Body of pancreas (tissue), 4 donors: Measurements from ENCODE around the gene PDCD7. TPM values are rescaled to one million over a fixed set of nuclear protein-coding genes. Genes with fewer than 3 reads are reported as not detected.

ENCODE experiments used
- ATAC-seq: fragments of 150-250 bp; one replicate; pipeline ENCODE4 v1.9.1; 2016
- DNase-seq, 4 donors: peaks; one replicate each; pipeline ENCODE4 v3.0.0-alpha.2; 2019
- H3K27ac ChIP-seq, 4 donors: fragments of 200-600 bp; sonication (generic); 1 replicate in 3 of 4; 2 replicates in 1 of 4; pipeline versions ENCODE4 v1.5.1 to v1.6.1; 2016 to 2019; ENCODE audit warnings: mild to moderate bottlenecking in 1 of 4, mixed read lengths in 1 of 4, moderate library complexity in 1 of 4
- H3K27me3 ChIP-seq, 2 donors: fragments of 200-600 bp; sonication (generic); one replicate each; pipeline ENCODE4 v1.6.0; 2016; ENCODE audit warnings: mild to moderate bottlenecking in 1 of 2
- H3K36me3 ChIP-seq, 2 donors: fragments of 200-600 bp; sonication (generic); replicated peaks in 1 of 2; 2 replicates each; pipeline ENCODE4 v1.5.1; 2016; ENCODE audit warnings: low read depth in 2 of 2; ENCODE audit not compliant: insufficient read depth in 1 of 2
- H3K4me1 ChIP-seq: fragments of 200-600 bp; sonication (generic); one replicate; pipeline ENCODE4 v1.6.0; 2016
- H3K4me3 ChIP-seq, 2 donors: fragments of 200-600 bp; sonication (generic); 1 replicate in 1 of 2; 2 replicates in 1 of 2; pipeline ENCODE4 v1.5.1; 2016 to 2019
- H3K9me3 ChIP-seq, 3 donors: fragments of 200-600 bp; sonication (generic); 1 replicate in 2 of 3; 2 replicates in 1 of 3; pipeline ENCODE4 v1.5.1; 2016
- POLR2A ChIP-seq, 3 donors: fragments of 450-650 bp; IDR thresholded peaks; one replicate each; pipeline ENCODE4 v1.6.1; 2016; ENCODE audit warnings: antibody characterized with exemption in 3 of 3, mild to moderate bottlenecking in 2 of 3
- WGBS, 2 donors: methylation state at CpG; one replicate each; pipeline ENCODE4 v1.1.5; 2017; 5-methylcytosine and 5-hydroxymethylcytosine counted together
- intact Hi-C: fragments of 100-400 bp; cut with DNase I; formaldehyde crosslinking; loops from one replicate; pipeline ENCODE4 v1.15.1; 2023
- total RNA-seq, 2 donors: library from RNA; depleted of rRNA; stranded (reverse); fragments of >200 nt; gene quantifications; one replicate each; pipeline ENCODE4 v1.1.0, GENCODE V29; 2016
- TF ChIP-seq, protein P1 (sequence below), 7 experiments: fragments of 450-650 bp in 4 of 7; fragments of 200-600 bp in 3 of 7; sonication (generic) in 3 of 7; IDR thresholded peaks; one replicate each; pipeline ENCODE4 v1.5.1; 2016 to 2019; ENCODE audit warnings: antibody characterized with exemption in 7 of 7

Gene PDCD7
- total RNA-seq, 2 donors from 2014 or later, result 18.2 to 35.6 TPM

DNA sequence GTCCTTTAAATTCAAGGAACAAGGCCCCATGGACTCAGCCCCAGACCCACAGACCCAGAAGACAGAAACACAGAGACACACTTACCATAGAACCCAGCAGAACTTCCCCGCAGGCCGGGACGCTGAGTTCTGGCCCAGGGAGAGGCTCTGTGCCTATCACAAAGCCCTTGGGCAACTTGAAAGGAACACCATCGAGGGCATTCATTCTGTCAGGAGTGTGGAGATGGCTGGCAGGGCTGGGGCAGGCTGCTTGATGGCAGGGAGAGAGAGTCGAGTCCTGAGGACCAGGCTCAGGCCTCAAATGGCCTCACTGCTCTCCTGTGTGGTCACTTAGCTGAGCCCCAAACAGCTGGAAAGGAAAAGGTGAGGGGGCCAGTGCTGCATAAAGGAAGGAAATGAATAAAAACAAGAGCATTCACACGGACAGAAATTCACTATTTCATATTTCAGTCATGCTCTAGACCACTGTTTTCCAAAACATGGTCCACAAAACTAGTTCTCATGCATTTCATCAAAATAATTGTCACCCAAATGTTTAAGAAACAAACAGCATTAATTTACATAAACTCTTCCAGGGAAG, 27.5 kb downstream of the PDCD7 start:
- Histone ChIP-seq H3K27me3 (no peaks in the 10 kb centered on the region), H3K36me3 (peaks cover 0 to 5% of the 10 kb centered on the region in 2 donors), H3K4me1 (no peaks in the 10 kb centered on the region), H3K27ac (no peak overlapping the region), H3K4me3 (no peak overlapping the region), H3K9me3 (no peaks in the 10 kb centered on the region)
- TF ChIP-seq POLR2A (IDR thresholded peaks at IDR 0.05), result no peak
- TF ChIP-seq, protein P1, sequence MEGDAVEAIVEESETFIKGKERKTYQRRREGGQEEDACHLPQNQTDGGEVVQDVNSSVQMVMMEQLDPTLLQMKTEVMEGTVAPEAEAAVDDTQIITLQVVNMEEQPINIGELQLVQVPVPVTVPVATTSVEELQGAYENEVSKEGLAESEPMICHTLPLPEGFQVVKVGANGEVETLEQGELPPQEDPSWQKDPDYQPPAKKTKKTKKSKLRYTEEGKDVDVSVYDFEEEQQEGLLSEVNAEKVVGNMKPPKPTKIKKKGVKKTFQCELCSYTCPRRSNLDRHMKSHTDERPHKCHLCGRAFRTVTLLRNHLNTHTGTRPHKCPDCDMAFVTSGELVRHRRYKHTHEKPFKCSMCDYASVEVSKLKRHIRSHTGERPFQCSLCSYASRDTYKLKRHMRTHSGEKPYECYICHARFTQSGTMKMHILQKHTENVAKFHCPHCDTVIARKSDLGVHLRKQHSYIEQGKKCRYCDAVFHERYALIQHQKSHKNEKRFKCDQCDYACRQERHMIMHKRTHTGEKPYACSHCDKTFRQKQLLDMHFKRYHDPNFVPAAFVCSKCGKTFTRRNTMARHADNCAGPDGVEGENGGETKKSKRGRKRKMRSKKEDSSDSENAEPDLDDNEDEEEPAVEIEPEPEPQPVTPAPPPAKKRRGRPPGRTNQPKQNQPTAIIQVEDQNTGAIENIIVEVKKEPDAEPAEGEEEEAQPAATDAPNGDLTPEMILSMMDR (IDR thresholded peaks at IDR 0.05), result no peak
- 76 to 82% methylated on average over 6 of the region's 6 CpGs for WGBS, 2 donors
- ATAC-seq (no peak), DNase-seq (no peak)
- intact Hi-C loops, result no loop called here

DNA sequence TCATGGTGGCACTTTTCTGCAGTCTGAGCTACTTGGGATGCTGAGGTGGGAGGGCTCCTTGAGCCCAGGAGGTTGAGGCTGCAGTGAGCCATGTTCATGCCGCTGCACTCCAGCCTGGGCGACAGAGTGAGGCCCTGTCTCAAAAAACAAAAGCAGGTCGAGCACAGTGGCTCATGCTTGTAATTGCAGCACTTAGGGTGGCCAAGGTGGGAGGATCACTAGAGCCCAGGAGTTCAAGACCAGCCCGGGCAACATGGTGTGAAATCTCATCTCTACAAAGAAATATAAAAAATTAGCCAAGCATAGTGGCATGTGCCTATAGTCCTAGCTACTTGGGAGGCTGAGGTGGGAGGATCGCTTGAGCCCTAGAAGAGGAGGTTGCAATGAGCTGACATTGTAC, 28.6 kb downstream of the PDCD7 start:
- H3K27me3 ChIP-seq, result no peaks in the 10 kb centered on the region
- H3K4me3 ChIP-seq, result no peak overlapping the region
- H3K9me3 ChIP-seq, result no peaks in the 10 kb centered on the region
- ATAC-seq, result no peak
- no peaks in the 10 kb centered on the region for H3K4me1 ChIP-seq
- 85 to 92% methylated on average over 5 of the region's 5 CpGs for WGBS, 2 donors
- H3K27ac ChIP-seq, result no peak overlapping the region
- TF ChIP-seq, protein P1 (IDR thresholded peaks at IDR 0.05), result no peak
- no peak for TF ChIP-seq POLR2A (IDR thresholded peaks at IDR 0.05)
- intact Hi-C loops, result no loop called here
- H3K36me3 ChIP-seq, result peaks cover 0 to 5% of the 10 kb centered on the region in 2 donors
- no peak for DNase-seq

DNA sequence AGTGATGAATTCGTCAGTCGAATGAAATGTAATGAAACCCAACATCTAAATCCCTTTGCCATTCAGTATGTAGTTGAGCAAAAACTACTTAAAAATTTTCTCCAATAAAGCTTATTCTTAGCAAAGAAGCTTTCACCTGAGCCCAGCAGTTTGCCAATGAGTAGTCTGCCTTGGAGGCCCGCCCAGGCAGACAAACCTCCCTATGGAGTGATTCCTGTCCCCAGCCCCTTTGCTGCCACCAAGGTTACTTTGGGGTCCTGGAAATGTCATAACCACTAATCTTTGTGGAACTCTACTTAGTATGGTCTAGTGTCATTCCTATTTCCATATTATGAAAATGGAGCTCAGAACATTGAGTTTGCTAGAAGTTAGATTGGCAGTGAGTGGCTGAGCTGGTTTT, 30.7 kb downstream of the PDCD7 start:
- ATAC-seq (no peak), DNase-seq (no peak)
- Histone ChIP-seq H3K36me3 (peaks cover 6 to 9% of the 10 kb centered on the region in 2 donors), H3K27me3 (no peaks in the 10 kb centered on the region), H3K9me3 (no peaks in the 10 kb centered on the region), H3K4me1 (no peaks in the 10 kb centered on the region), H3K4me3 (no peak overlapping the region), H3K27ac (no peak overlapping the region)
- 93 to 94% methylated on average over 3 of the region's 3 CpGs for WGBS, 2 donors
- no peak for TF ChIP-seq POLR2A (IDR thresholded peaks at IDR 0.05)
- TF ChIP-seq, protein P1 (IDR thresholded peaks at IDR 0.05), result no peak
- intact Hi-C loops, result no loop called here

DNA sequence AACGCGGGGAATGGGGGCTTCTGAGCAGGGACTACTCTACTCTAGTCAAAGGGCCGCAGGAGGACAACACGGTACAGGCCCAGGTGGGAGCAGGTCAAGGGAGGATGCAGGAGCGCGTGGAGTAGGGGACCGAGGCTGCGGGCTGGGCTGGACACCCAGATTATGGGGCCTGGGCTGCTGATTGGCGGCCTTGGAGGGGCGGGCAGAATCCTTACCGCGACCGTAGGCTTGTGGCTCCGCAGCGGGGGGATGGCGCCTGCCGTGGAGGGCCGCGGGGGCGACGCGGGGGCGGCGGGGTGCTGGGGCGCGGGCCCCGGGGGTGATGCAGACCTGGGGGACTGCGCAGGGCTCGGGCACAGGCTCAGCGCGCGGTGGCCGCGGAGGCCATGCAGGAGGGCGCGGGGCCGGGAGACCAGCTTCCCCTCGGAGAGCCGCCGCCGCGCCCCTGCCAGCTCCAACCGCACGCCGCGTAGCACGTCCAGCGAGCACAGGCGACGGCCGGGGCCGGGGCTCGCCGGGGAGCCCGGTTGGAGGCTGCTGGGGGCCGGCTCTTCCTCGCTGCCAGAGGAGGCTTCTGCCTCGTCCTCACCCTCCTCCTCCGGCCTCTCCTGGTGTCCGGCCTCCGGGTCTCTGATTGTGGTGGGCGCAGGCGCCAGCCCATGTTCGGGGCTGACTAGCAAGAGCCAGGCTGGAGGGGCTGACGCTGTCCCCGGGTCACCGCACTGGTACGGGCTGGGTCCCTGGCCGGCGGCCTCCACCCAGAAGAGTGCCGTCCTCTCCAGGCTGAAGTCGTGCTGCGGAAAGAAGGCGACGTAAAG, 31.5 kb downstream of the PDCD7 start:
- 85 to 87% methylated on average over 43 to 47 of the region's 75 CpGs for WGBS, 2 donors
- no peaks in the 10 kb centered on the region for H3K4me1 ChIP-seq
- intact Hi-C loops, result no loop called here
- peak; percentile 12 for ATAC-seq
- H3K36me3 ChIP-seq, result peaks cover 6 to 9% of the 10 kb centered on the region in 2 donors
- H3K27ac ChIP-seq, result no peak overlapping the region
- no peak for DNase-seq
- H3K9me3 ChIP-seq, result no peaks in the 10 kb centered on the region
- H3K27me3 ChIP-seq, result no peaks in the 10 kb centered on the region
- H3K4me3 ChIP-seq, result no peak overlapping the region
- TF ChIP-seq POLR2A (IDR thresholded peaks at IDR 0.05), result no peak
- TF ChIP-seq, protein P1 (IDR thresholded peaks at IDR 0.05), result no peak
